ENCODE measurements around the gene HEG1.

HEG1 gene

GRCh38 chr3:125024817-125025216 is 31.0 kb downstream of the HEG1 start:
- H3K27ac Mint-ChIP-seq: no peak overlapping the region
- H3K4me1 Mint-ChIP-seq (ENCODE audit: low read depth): peaks cover 63% of the 10 kb centered on the region
- no peaks in the 10 kb centered on the region for H3K27me3 Mint-ChIP-seq (ENCODE audit: low read depth)
- peaks cover 66% of the 10 kb centered on the region for H3K36me3 Mint-ChIP-seq (ENCODE audit: low read depth)
- no peaks in the 10 kb centered on the region for H3K9me3 Mint-ChIP-seq
- no peak overlapping the region for H3K4me3 Mint-ChIP-seq

GRCh38 chr3:125023833-125024555 is 31.8 kb downstream of the HEG1 start:
- peak overlapping the region; percentile 42 for H3K4me3 Mint-ChIP-seq
- peaks cover 73% of the 10 kb centered on the region for H3K36me3 Mint-ChIP-seq (ENCODE audit: low read depth)
- H3K27me3 Mint-ChIP-seq (ENCODE audit: low read depth): no peaks in the 10 kb centered on the region
- H3K4me1 Mint-ChIP-seq (ENCODE audit: low read depth): peaks cover 69% of the 10 kb centered on the region
- no peaks in the 10 kb centered on the region for H3K9me3 Mint-ChIP-seq
- no peak overlapping the region for H3K27ac Mint-ChIP-seq

- H3K4me1 Mint-ChIP-seq (ENCODE audit: low read depth): peaks cover 64% of the 10 kb centered on the region
These were observed 33.6 kb downstream of the HEG1 start for GRCh38 chr3:125022206-125022605.

GRCh38 chr3:125019271-125019670 is 36.5 kb downstream of the HEG1 start:
- Mint-ChIP-seq H3K4me1 (ENCODE audit: low read depth) (peaks cover 45% of the 10 kb centered on the region), H3K27ac (peak overlapping the region; percentile 55), H3K27me3 (ENCODE audit: low read depth) (no peaks in the 10 kb centered on the region), H3K9me3 (no peaks in the 10 kb centered on the region), H3K36me3 (ENCODE audit: low read depth) (peaks cover 59% of the 10 kb centered on the region), H3K4me3 (peak overlapping the region; percentile 4)

More at GRCh38 chr3:125022206-125022605, 33.6 kb downstream of the HEG1 start:
- H3K4me3 Mint-ChIP-seq: peak overlapping the region; percentile 15
- H3K27me3 Mint-ChIP-seq (ENCODE audit: low read depth): no peaks in the 10 kb centered on the region
- peaks cover 68% of the 10 kb centered on the region for H3K36me3 Mint-ChIP-seq (ENCODE audit: low read depth)
- H3K9me3 Mint-ChIP-seq: no peaks in the 10 kb centered on the region
- no peak overlapping the region for H3K27ac Mint-ChIP-seq

- Mint-ChIP-seq H3K27me3 (ENCODE audit: low read depth) (no peaks in the 10 kb centered on the region), H3K4me1 (ENCODE audit: low read depth) (peaks cover 28% of the 10 kb centered on the region), H3K9me3 (no peaks in the 10 kb centered on the region), H3K36me3 (ENCODE audit: low read depth) (peaks cover 67% of the 10 kb centered on the region), H3K4me3 (no peak overlapping the region), H3K27ac (no peak overlapping the region)
These were observed 38.4 kb downstream of the HEG1 start for GRCh38 chr3:125017406-125017805.

GRCh38 chr3:125014570-125015179 is 41.1 kb downstream of the HEG1 start:
- H3K36me3 Mint-ChIP-seq (ENCODE audit: low read depth): peaks cover 77% of the 10 kb centered on the region
- no peaks in the 10 kb centered on the region for H3K27me3 Mint-ChIP-seq (ENCODE audit: low read depth)
- H3K9me3 Mint-ChIP-seq: no peaks in the 10 kb centered on the region
- no peak overlapping the region for H3K27ac Mint-ChIP-seq
- H3K4me3 Mint-ChIP-seq: no peak overlapping the region
- peaks cover 31% of the 10 kb centered on the region for H3K4me1 Mint-ChIP-seq (ENCODE audit: low read depth)

GRCh38 chr3:125013095-125013494 is 42.7 kb downstream of the HEG1 start:
- Mint-ChIP-seq H3K9me3 (no peaks in the 10 kb centered on the region), H3K36me3 (ENCODE audit: low read depth) (peaks cover 73% of the 10 kb centered on the region), H3K4me1 (ENCODE audit: low read depth) (peaks cover 17% of the 10 kb centered on the region), H3K4me3 (no peak overlapping the region), H3K27me3 (ENCODE audit: low read depth) (no peaks in the 10 kb centered on the region), H3K27ac (no peak overlapping the region)

GRCh38 chr3:125011941-125012340 is 43.9 kb downstream of the HEG1 start:
- no peak overlapping the region for H3K27ac Mint-ChIP-seq
- H3K36me3 Mint-ChIP-seq (ENCODE audit: low read depth): peaks cover 72% of the 10 kb centered on the region
- H3K4me1 Mint-ChIP-seq (ENCODE audit: low read depth): peaks cover 16% of the 10 kb centered on the region
- no peaks in the 10 kb centered on the region for H3K9me3 Mint-ChIP-seq
- H3K27me3 Mint-ChIP-seq (ENCODE audit: low read depth): no peaks in the 10 kb centered on the region
- no peak overlapping the region for H3K4me3 Mint-ChIP-seq

- H3K4me3 Mint-ChIP-seq: no peak overlapping the region
These were observed 45.4 kb downstream of the HEG1 start for GRCh38 chr3:125010393-125010792.

GRCh38 chr3:125008766-125009165 is 47.0 kb downstream of the HEG1 start:
- no peaks in the 10 kb centered on the region for H3K27me3 Mint-ChIP-seq (ENCODE audit: low read depth)
- no peak overlapping the region for H3K4me3 Mint-ChIP-seq
- H3K36me3 Mint-ChIP-seq (ENCODE audit: low read depth): peaks cover 75% of the 10 kb centered on the region
- no peaks in the 10 kb centered on the region for H3K9me3 Mint-ChIP-seq
- H3K4me1 Mint-ChIP-seq (ENCODE audit: low read depth): peaks cover 21% of the 10 kb centered on the region
- no peak overlapping the region for H3K27ac Mint-ChIP-seq

More at GRCh38 chr3:125010393-125010792, 45.4 kb downstream of the HEG1 start:
- Mint-ChIP-seq H3K4me1 (ENCODE audit: low read depth) (peaks cover 17% of the 10 kb centered on the region), H3K9me3 (no peaks in the 10 kb centered on the region), H3K36me3 (ENCODE audit: low read depth) (peaks cover 70% of the 10 kb centered on the region), H3K27me3 (ENCODE audit: low read depth) (no peaks in the 10 kb centered on the region), H3K27ac (no peak overlapping the region)

- Mint-ChIP-seq H3K4me1 (ENCODE audit: low read depth) (peaks cover 33% of the 10 kb centered on the region), H3K36me3 (ENCODE audit: low read depth) (peaks cover 67% of the 10 kb centered on the region), H3K27me3 (ENCODE audit: low read depth) (no peaks in the 10 kb centered on the region), H3K27ac (no peak overlapping the region), H3K9me3 (no peaks in the 10 kb centered on the region), H3K4me3 (no peak overlapping the region)
These were observed 49.5 kb downstream of the HEG1 start for GRCh38 chr3:125006291-125006731.

GRCh38 chr3:125005676-125006075 is 50.1 kb downstream of the HEG1 start:
- H3K9me3 Mint-ChIP-seq: no peaks in the 10 kb centered on the region
- H3K4me3 Mint-ChIP-seq: no peak overlapping the region
- no peaks in the 10 kb centered on the region for H3K27me3 Mint-ChIP-seq (ENCODE audit: low read depth)
- H3K27ac Mint-ChIP-seq: no peak overlapping the region
- peaks cover 28% of the 10 kb centered on the region for H3K4me1 Mint-ChIP-seq (ENCODE audit: low read depth)
- peaks cover 65% of the 10 kb centered on the region for H3K36me3 Mint-ChIP-seq (ENCODE audit: low read depth)

GRCh38 chr3:125005222-125005621 is 50.6 kb downstream of the HEG1 start:
- Mint-ChIP-seq H3K4me3 (no peak overlapping the region), H3K9me3 (no peaks in the 10 kb centered on the region), H3K36me3 (ENCODE audit: low read depth) (peaks cover 65% of the 10 kb centered on the region), H3K4me1 (ENCODE audit: low read depth) (peaks cover 26% of the 10 kb centered on the region), H3K27me3 (ENCODE audit: low read depth) (no peaks in the 10 kb centered on the region), H3K27ac (no peak overlapping the region)

- Mint-ChIP-seq H3K27me3 (ENCODE audit: low read depth) (no peaks in the 10 kb centered on the region), H3K4me1 (ENCODE audit: low read depth) (peaks cover 29% of the 10 kb centered on the region), H3K36me3 (ENCODE audit: low read depth) (peaks cover 67% of the 10 kb centered on the region), H3K9me3 (no peaks in the 10 kb centered on the region), H3K4me3 (no peak overlapping the region), H3K27ac (no peak overlapping the region)
These were observed 51.8 kb downstream of the HEG1 start for GRCh38 chr3:125003859-125004595.
